Measurements from ENCODE around the gene MSI2.

MSI2 gene

GRCh38 chr17:57482657-57483056 is 226.3 kb downstream of the MSI2 start:
- no peak overlapping the region for H2AFZ ChIP-seq (ENCODE audit: low read length)
- H3K36me3 ChIP-seq (ENCODE audit: insufficient read depth, low read length), result peaks cover 66% of the 10 kb centered on the region; the same call in 1 of the 2 replicates
- no peak overlapping the region for H3K9ac ChIP-seq (ENCODE audit: low read depth, low read length, poor library complexity, severe bottlenecking)
- peaks cover 18% of the 10 kb centered on the region for H4K20me1 ChIP-seq (ENCODE audit: insufficient read depth, low read length, poor library complexity, severe bottlenecking)
- H3K27me3 ChIP-seq (ENCODE audit: insufficient read depth, low read length, poor library complexity, severe bottlenecking), result no peaks in the 10 kb centered on the region
- TF ChIP-seq EZH2phosphoT487 (IDR thresholded peaks at IDR 0.05; ENCODE audit: borderline replicate concordance), result no peak
- TF ChIP-seq CTCF (conservative IDR thresholded peaks at IDR 0.05; ENCODE audit: low read length), result no peak
- H3K79me2 ChIP-seq (ENCODE audit: insufficient read depth, low read length), result peaks cover 94% of the 10 kb centered on the region
- H3K4me3 ChIP-seq (ENCODE audit: low read length, poor library complexity, severe bottlenecking), result no peak overlapping the region
- no peaks in the 10 kb centered on the region for H3F3A ChIP-seq (ENCODE audit: low read depth)
- H3K4me2 ChIP-seq (ENCODE audit: low read depth, low read length, poor library complexity, severe bottlenecking), result no peak overlapping the region
- H3K4me1 ChIP-seq (ENCODE audit: insufficient read depth, low read length, poor library complexity, severe bottlenecking), result peaks cover 72% of the 10 kb centered on the region
- no peaks in the 10 kb centered on the region for H3K9me3 ChIP-seq (ENCODE audit: insufficient read depth, low read depth, low read length)
- no peaks in the 10 kb centered on the region for H3K9me2 ChIP-seq (replicated peaks; ENCODE audit: low read depth, low read length)

GRCh38 chr17:57484081-57484666 is 227.9 kb downstream of the MSI2 start:
- Histone ChIP-seq H3K79me2 (ENCODE audit: insufficient read depth, low read length) (peaks cover 94% of the 10 kb centered on the region), H3K9me3 (ENCODE audit: insufficient read depth, low read depth, low read length) (no peaks in the 10 kb centered on the region), H4K20me1 (ENCODE audit: insufficient read depth, low read length, poor library complexity, severe bottlenecking) (peaks cover 16% of the 10 kb centered on the region), H3K27me3 (ENCODE audit: insufficient read depth, low read length, poor library complexity, severe bottlenecking) (no peaks in the 10 kb centered on the region), H3K36me3 (ENCODE audit: insufficient read depth, low read length) (peaks cover 67% of the 10 kb centered on the region; the same call in 1 of the 2 replicates), H3K4me3 (ENCODE audit: low read length, poor library complexity, severe bottlenecking) (no peak overlapping the region), H3K4me1 (ENCODE audit: insufficient read depth, low read length, poor library complexity, severe bottlenecking) (peaks cover 74% of the 10 kb centered on the region), H3K9me2 (replicated peaks; ENCODE audit: low read depth, low read length) (no peaks in the 10 kb centered on the region), H3K9ac (ENCODE audit: low read depth, low read length, poor library complexity, severe bottlenecking) (peak overlapping the region; percentile 9), H3F3A (ENCODE audit: low read depth) (no peaks in the 10 kb centered on the region), H2AFZ (ENCODE audit: low read length) (no peak overlapping the region), H3K4me2 (ENCODE audit: low read depth, low read length, poor library complexity, severe bottlenecking) (no peak overlapping the region)
- TF ChIP-seq EZH2phosphoT487 (IDR thresholded peaks at IDR 0.05; ENCODE audit: borderline replicate concordance) (no peak), CTCF (conservative IDR thresholded peaks at IDR 0.05; ENCODE audit: low read length) (no peak)

GRCh38 chr17:57484826-57485565 is 228.7 kb downstream of the MSI2 start:
- H3K9ac ChIP-seq (ENCODE audit: low read depth, low read length, poor library complexity, severe bottlenecking), result peak overlapping the region; percentile 9
- no peak overlapping the region for H3K4me3 ChIP-seq (ENCODE audit: low read length, poor library complexity, severe bottlenecking)
- H2AFZ ChIP-seq (ENCODE audit: low read length), result no peak overlapping the region
- no peaks in the 10 kb centered on the region for H3K9me2 ChIP-seq (replicated peaks; ENCODE audit: low read depth, low read length)
- peaks cover 73% of the 10 kb centered on the region for H3K4me1 ChIP-seq (ENCODE audit: insufficient read depth, low read length, poor library complexity, severe bottlenecking)
- H3K4me2 ChIP-seq (ENCODE audit: low read depth, low read length, poor library complexity, severe bottlenecking), result peak overlapping the region; percentile 26
- TF ChIP-seq CTCF (conservative IDR thresholded peaks at IDR 0.05; ENCODE audit: low read length) (no peak), EZH2phosphoT487 (IDR thresholded peaks at IDR 0.05; ENCODE audit: borderline replicate concordance) (no peak)
- peaks cover 96% of the 10 kb centered on the region for H3K79me2 ChIP-seq (ENCODE audit: insufficient read depth, low read length)
- H3K9me3 ChIP-seq (ENCODE audit: insufficient read depth, low read depth, low read length), result no peaks in the 10 kb centered on the region
- peaks cover 64% of the 10 kb centered on the region; the same call in 1 of the 2 replicates for H3K36me3 ChIP-seq (ENCODE audit: insufficient read depth, low read length)
- peaks cover 17% of the 10 kb centered on the region for H4K20me1 ChIP-seq (ENCODE audit: insufficient read depth, low read length, poor library complexity, severe bottlenecking)
- H3K27me3 ChIP-seq (ENCODE audit: insufficient read depth, low read length, poor library complexity, severe bottlenecking), result no peaks in the 10 kb centered on the region
- H3F3A ChIP-seq (ENCODE audit: low read depth), result no peaks in the 10 kb centered on the region
